IMR-90 (cell line): ENCODE data around the gene PKD2L1. TPM values are rescaled to one million over a fixed set of nuclear protein-coding genes. Genes with fewer than 3 reads are reported as not detected.
"Not testable (repeated sequence)": the region's sequence is repeated elsewhere in the genome, so short reads cannot be mapped to it uniquely, and the experiment has no call there.

Experiments
- ATAC-seq: fragments of 200-7000 bp; cut with Tn5 transposase; 2 replicates; pipeline ENCODE4 v1.9.1; 2020; ENCODE audit warnings: low read depth, mild to moderate bottlenecking, moderate library complexity
- BruUV-seq: library from RNA; stranded (reverse); fragments of 400-500 nt; replicated peaks from 2 replicates; lab custom pipeline; 2021; lab: Mats Ljungman, UMichigan
- CTCF ChIA-PET: fragments of 300-600 bp; formaldehyde crosslinking; extraction: SDS; loops from one replicate; lab custom pipeline; 2021; ENCODE audit warnings: antibody characterized with exemption; lab: Yijun Ruan, JAX
- POLR2A ChIA-PET: fragments of 300-600 bp; sonication (Branson Sonifier 250); formaldehyde crosslinking; loops from one replicate; lab custom pipeline; 2022; ENCODE audit warnings: antibody characterized with exemption; ENCODE audit not compliant: unreplicated experiment; lab: Charles Lee
- DNase-seq: peaks from one replicate; pipeline ENCODE4 v3.0.0; 2013
- H2AFZ ChIP-seq: replicated peaks from 2 replicates; pipeline ENCODE3; 2013; ENCODE audit warnings: low read length, mild to moderate bottlenecking; ENCODE audit not compliant: poor library complexity
- H2AK5ac ChIP-seq: 2 replicates; pipeline ENCODE4 v1.6.1; 2013; ENCODE audit warnings: low read depth, low read length, inconsistent platforms
- H2AK9ac ChIP-seq: replicated peaks from 2 replicates; pipeline ENCODE3; 2013; ENCODE audit warnings: mild to moderate bottlenecking, low read depth, low read length, moderate library complexity; ENCODE audit not compliant: poor library complexity
- H2BK120ac ChIP-seq: 2 replicates; pipeline ENCODE4 v1.6.1; 2013; ENCODE audit warnings: low read depth, low read length, inconsistent platforms
- H2BK15ac ChIP-seq: 3 replicates; pipeline ENCODE4 v1.6.1; 2013; ENCODE audit warnings: low read depth, low read length, inconsistent platforms
- H2BK20ac ChIP-seq: 2 replicates; pipeline ENCODE4 v1.6.1; 2013; ENCODE audit warnings: low read depth, mild to moderate bottlenecking, inconsistent platforms, low read length, moderate library complexity
- H2BK5ac ChIP-seq: 2 replicates; pipeline ENCODE4 v1.6.1; 2013; ENCODE audit warnings: mild to moderate bottlenecking, low read depth, low read length, inconsistent platforms; ENCODE audit not compliant: poor library complexity, severe bottlenecking
- H3K14ac ChIP-seq: replicated peaks from 2 replicates; pipeline ENCODE4 v1.6.1; 2013; ENCODE audit warnings: low read depth, low read length, inconsistent platforms
- H3K18ac ChIP-seq: 2 replicates; pipeline ENCODE4 v1.6.1; 2013; ENCODE audit warnings: low read depth, low read length, control low read depth
- H3K23ac ChIP-seq: 2 replicates; pipeline ENCODE4 v1.6.1; 2013; ENCODE audit warnings: low read depth, low read length, inconsistent platforms
- H3K27ac ChIP-seq: 2 replicates; pipeline ENCODE4 v1.5.1; 2013; ENCODE audit warnings: mild to moderate bottlenecking, control low read depth, low read length; ENCODE audit not compliant: insufficient read depth
- H3K27me3 ChIP-seq: 2 replicates; pipeline ENCODE4 v1.6.1; 2013; ENCODE audit warnings: low read length; ENCODE audit not compliant: control insufficient read depth, insufficient read depth
- H3K36me3 ChIP-seq: 2 replicates; pipeline ENCODE4 v1.6.1; 2013; ENCODE audit warnings: low read length, mixed read lengths; ENCODE audit not compliant: control insufficient read depth, insufficient read depth
- H3K4ac ChIP-seq: 2 replicates; pipeline ENCODE4 v1.6.1; 2013; ENCODE audit warnings: low read depth, low read length, inconsistent platforms
- H3K4me1 ChIP-seq: 2 replicates; pipeline ENCODE4 v1.6.1; 2013; ENCODE audit warnings: low read length, mixed read lengths; ENCODE audit not compliant: control insufficient read depth, insufficient read depth
- H3K4me2 ChIP-seq: 2 replicates; pipeline ENCODE4 v1.6.1; 2013; ENCODE audit warnings: low read depth, mild to moderate bottlenecking, control low read depth, low read length, moderate library complexity
- H3K4me3 ChIP-seq: 2 replicates; pipeline ENCODE4 v1.5.1; 2013; ENCODE audit warnings: low read depth, mild to moderate bottlenecking, control low read depth, low read length, moderate library complexity; ENCODE audit not compliant: insufficient read depth
- H3K56ac ChIP-seq: 2 replicates; pipeline ENCODE4 v1.6.1; 2013; ENCODE audit warnings: low read length, inconsistent platforms; ENCODE audit not compliant: insufficient read depth; ENCODE audit errors: extremely low read depth
- H3K79me1 ChIP-seq, 2 experiments: 2 replicates each; pipeline ENCODE4 v1.6.1; 2013; ENCODE audit warnings: low read length in 2 of 2, inconsistent platforms in 1 of 2, low read depth in 1 of 2
- H3K9ac ChIP-seq: 2 replicates; pipeline ENCODE4 v1.6.1; 2013; ENCODE audit warnings: low read depth, low read length, control low read depth
- H3K9me1 ChIP-seq: 2 replicates; pipeline ENCODE4 v1.6.1; 2013; ENCODE audit warnings: low read length, inconsistent platforms; ENCODE audit not compliant: insufficient read depth
- H3K9me3 ChIP-seq: 2 replicates; pipeline ENCODE4 v1.6.1; 2013; ENCODE audit warnings: low read length; ENCODE audit not compliant: control insufficient read depth, insufficient read depth
- H4K20me1 ChIP-seq: 2 replicates; pipeline ENCODE4 v1.6.1; 2013; ENCODE audit warnings: low read length, inconsistent platforms; ENCODE audit not compliant: insufficient read depth
- H4K5ac ChIP-seq: 2 replicates; pipeline ENCODE4 v1.6.1; 2013; ENCODE audit warnings: mild to moderate bottlenecking, low read depth, low read length, control low read depth
- H4K8ac ChIP-seq, 2 experiments: 2 replicates each; pipeline ENCODE4 v1.6.1; 2013; ENCODE audit warnings: low read depth in 2 of 2, low read length in 2 of 2, control low read depth in 1 of 2, inconsistent platforms in 1 of 2
- H4K91ac ChIP-seq: 2 replicates; pipeline ENCODE4 v1.6.1; 2013; ENCODE audit warnings: low read depth, low read length, inconsistent platforms; ENCODE audit not compliant: insufficient read depth
- WGBS, 2 experiments: methylation state at CpG; one replicate each; pipeline versions ENCODE4 v1.1.5 to v1.1.7; 2013; ENCODE audit warnings: missing lambda C conversion rate in 2 of 2; ENCODE audit not compliant: insufficient read length in 1 of 2; ENCODE audit errors: extremely low coverage in 2 of 2; 5-methylcytosine and 5-hydroxymethylcytosine counted together
- dilution Hi-C: fragments of 300-500 bp; cut with HindIII; formaldehyde crosslinking; loops from one replicate; pipeline ENCODE4 v1.14.3; 2018; ENCODE audit warnings: low sequenced_read_pairs; ENCODE audit not compliant: unreplicated experiment
- in situ Hi-C: fragments of 300-500 bp; cut with MboI; formaldehyde crosslinking; loops from 3 replicates; pipeline ENCODE4 v1.14.3; 2019; ENCODE audit warnings: low sequenced_read_pairs, inconsistent platforms, mixed read lengths
- intact Hi-C: fragments of 100-400 bp; cut with micrococcal nuclease; formaldehyde crosslinking; loops from 2 replicates; pipeline ENCODE4 v1.10.0; 2022
- polyA plus RNA-seq, 3 experiments: library from polyadenylated mRNA; depleted of rRNA; stranded (reverse); fragments of >200 nt; gene quantifications; 2 replicates each; pipeline ENCODE4 v1.2.3, GENCODE V29; 2012; ENCODE audit warnings: low replicate concordance in 1 of 3
- total RNA-seq: library from RNA; depleted of rRNA; stranded (reverse); fragments of >200 nt; gene quantifications from 2 replicates; pipeline ENCODE4 v1.2.3, GENCODE V29; 2012

The PKD2L1 gene
- total and polyA plus RNA-seq, 2 of the 4 experiments (the other 2 are of a cell fraction): not detected

DNA sequence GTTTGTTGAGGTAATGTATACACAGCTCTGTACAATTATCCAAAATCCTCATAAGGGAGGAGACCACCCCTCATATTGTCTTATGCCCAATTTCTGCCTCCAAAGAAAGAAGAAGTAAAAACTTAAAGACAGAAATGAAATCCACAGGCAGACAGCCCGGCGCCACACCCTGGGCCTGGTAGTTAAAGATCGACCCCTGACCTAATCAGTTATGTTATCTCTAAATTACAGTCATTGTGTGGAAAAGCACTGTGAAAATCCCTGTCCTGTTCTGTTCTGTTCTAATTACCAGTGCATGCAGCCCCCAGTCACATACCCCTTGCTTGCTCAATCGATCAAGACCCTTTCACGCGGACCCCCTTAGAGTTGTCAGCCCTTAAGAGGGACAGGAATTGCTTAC, 46.6 kb upstream of the PKD2L1 start:
- ATAC-seq, H4K91ac ChIP-seq, H3K9me3 ChIP-seq, H4K5ac ChIP-seq, H3K9ac ChIP-seq, H3K27ac ChIP-seq, H2AFZ ChIP-seq, H3K23ac ChIP-seq, H3K4me1 ChIP-seq, H3K36me3 ChIP-seq, H3K4me2 ChIP-seq, H3K18ac ChIP-seq, H3K56ac ChIP-seq, H3K9me1 ChIP-seq, H2BK15ac ChIP-seq, intact Hi-C loops, H4K20me1 ChIP-seq, H2BK120ac ChIP-seq, POLR2A ChIA-PET, H2BK5ac ChIP-seq, in situ Hi-C loops, H3K4me3 ChIP-seq, H4K8ac ChIP-seq, H3K27me3 ChIP-seq, CTCF ChIA-PET, DNase-seq, H2BK20ac ChIP-seq, H2AK9ac ChIP-seq, H2AK5ac ChIP-seq, H3K4ac ChIP-seq, dilution Hi-C loops, BruUV-seq, H3K14ac ChIP-seq: not testable (repeated sequence)
- WGBS, 2 experiments: no CpG with 5 or more reads among the region's 6 CpGs
- H3K79me1 ChIP-seq: peaks cover 0 to 20% of the 10 kb centered on the region in 2 experiments; a peak in 2 of 4 replicates

DNA sequence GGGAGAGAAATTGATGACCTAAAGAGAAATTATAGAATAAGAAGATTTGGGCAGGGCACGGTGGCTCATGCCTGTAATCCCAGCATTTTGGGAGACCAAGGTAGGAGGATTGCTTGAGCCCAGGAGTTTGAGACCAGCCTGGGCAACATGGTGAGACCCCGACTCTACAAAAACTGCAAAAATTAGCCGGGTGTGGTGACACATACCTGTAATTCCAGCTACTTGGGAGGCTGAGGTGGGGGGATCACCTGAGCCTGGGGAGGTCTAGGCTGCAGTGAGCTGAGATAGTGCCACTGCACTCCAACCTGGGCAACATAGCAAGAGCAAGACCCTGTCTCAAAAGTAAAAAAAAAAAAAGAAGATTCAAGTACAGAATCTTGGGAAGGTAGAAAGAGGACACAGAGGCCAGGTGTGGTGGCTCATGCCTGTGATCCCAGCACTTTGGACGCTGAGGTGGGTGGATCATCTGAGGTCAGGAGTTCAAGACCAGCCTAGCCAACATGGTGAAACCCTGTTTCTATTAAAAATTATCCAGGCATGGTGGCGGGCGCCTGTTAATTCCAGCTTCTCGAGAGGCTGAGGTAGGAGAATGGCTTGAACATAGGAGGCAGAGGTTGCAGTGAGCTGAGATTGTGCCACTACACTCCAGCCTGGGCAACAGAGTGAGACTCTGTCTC, 44.8 kb upstream of the PKD2L1 start:
- ATAC-seq, CTCF ChIA-PET, intact Hi-C loops, H3K27me3 ChIP-seq, H2AFZ ChIP-seq, BruUV-seq, POLR2A ChIA-PET, H2AK9ac ChIP-seq, dilution Hi-C loops, in situ Hi-C loops, H4K20me1 ChIP-seq, H3K36me3 ChIP-seq, DNase-seq, H3K9me3 ChIP-seq: not testable (repeated sequence)
- H3K9me1 ChIP-seq: peaks cover 13% of the 10 kb centered on the region; the same call in 1 of the 2 replicates
- H3K18ac ChIP-seq: peak overlapping the region; percentile 94
- peak overlapping the region; percentile 90; the same call in 1 of the 2 replicates for H3K56ac ChIP-seq
- H3K9ac ChIP-seq: peak overlapping the region; percentile 94; the same call in 1 of the 2 replicates
- H3K4me1 ChIP-seq: peaks cover 19% of the 10 kb centered on the region
- H2BK5ac ChIP-seq: peak overlapping the region; percentile 98
- peak overlapping the region; percentile 88 for H2BK20ac ChIP-seq
- peak overlapping the region; percentile 94 for H2BK120ac ChIP-seq
- H2BK15ac ChIP-seq: peak overlapping the region; percentile 74; the same call in 2 of the 3 replicates
- peak overlapping the region; percentile 24 to 94; a peak in 2 of 4 replicates for H4K8ac ChIP-seq
- peak overlapping the region; percentile 86 for H2AK5ac ChIP-seq
- H3K27ac ChIP-seq: peak overlapping the region; percentile 62; the same call in 1 of the 2 replicates
- peak overlapping the region; percentile 90 for H4K5ac ChIP-seq
- peak overlapping the region; percentile 96; the same call in 1 of the 2 replicates for H3K23ac ChIP-seq
- peak overlapping the region; percentile 96 for H3K4ac ChIP-seq
- peak overlapping the region; percentile 86 for H3K14ac ChIP-seq
- WGBS, 2 experiments: 80% methylated on average over 1 of the region's 7 CpGs; no CpG with 5 or more reads in 1 of the 2 experiments
- H4K91ac ChIP-seq: peak overlapping the region; percentile 40
- peak overlapping the region; percentile 81 for H3K4me2 ChIP-seq
- peaks cover 0 to 26% of the 10 kb centered on the region in 2 experiments; a peak in 2 of 4 replicates for H3K79me1 ChIP-seq
- peak overlapping the region; percentile 42; the same call in 1 of the 2 replicates for H3K4me3 ChIP-seq
